GM21381 (cell line): ENCODE results near the gene GGA1.
"Not testable (repeated sequence)": the region's sequence is repeated elsewhere in the genome, so short reads cannot be mapped to it uniquely, and the experiment has no call there.

Source experiments
- ATAC-seq: cut with Tn5 transposase; IDR thresholded peaks from one replicate; pipeline ENCODE4 v1.9.1; 2021; ENCODE audit warnings: mild to moderate bottlenecking, moderate library complexity; ENCODE audit not compliant: unreplicated experiment

Gene GGA1

DNA sequence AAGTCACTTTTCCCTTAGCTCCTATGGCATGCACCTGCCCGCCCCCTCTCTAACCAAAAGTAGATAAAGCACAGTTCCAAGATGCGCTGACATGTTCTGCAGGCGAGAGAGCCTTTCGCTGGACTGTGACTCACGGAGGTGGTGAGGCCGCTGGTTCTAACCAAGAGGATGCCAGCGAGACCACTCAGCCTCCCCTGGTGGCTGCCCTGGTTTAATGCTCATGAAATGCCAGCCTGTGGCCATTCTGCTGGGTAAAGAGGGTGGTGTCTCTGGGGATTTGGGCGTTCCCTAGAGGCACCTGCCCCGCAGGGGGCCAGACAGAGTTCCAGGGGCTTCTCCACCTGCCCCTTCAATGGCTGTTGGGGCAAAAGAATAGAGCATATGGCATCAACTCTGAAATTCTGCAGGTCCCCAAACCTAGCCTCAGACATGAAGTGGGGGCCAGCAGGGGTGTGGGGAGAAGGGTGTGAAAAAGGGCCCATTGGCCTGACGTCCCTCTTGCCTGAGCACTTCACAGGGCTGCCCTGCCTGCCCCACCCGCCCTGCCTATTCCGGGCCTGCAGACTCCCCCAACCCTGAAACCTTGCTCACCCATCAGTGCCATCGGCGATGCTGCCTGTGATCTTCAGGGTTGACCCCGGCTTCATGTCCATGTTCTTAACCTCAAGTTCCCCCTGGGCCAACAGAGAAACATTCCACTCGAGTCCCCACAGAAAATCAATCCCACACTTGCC is 37.2 kb upstream of the GGA1 start:
- ATAC-seq: no peak

GRCh38 chr22:37571992-37572373 is 36.7 kb upstream of the GGA1 start:
- ATAC-seq: no peak

GRCh38 chr22:37575490-37576003 is 33.1 kb upstream of the GGA1 start:
- no peak for ATAC-seq

DNA sequence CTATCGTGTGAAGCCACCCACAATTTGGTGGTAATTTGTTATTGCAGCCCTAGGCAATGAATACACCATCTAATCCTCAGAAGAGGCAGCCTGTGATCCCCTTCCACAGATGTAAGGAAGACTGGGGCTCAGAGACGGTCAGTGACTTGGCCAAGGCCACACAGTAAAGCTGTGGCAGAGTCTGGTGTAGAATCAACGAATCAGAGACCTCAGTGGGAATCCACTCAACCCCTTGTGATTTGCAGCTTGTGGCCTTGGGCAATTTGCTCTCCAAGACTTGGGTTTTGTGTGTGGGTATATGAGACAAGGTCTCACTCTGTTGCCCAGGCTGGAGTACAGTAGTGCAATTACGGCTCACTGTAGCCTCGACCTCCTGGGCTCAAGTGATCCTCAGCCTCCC is 30.6 kb upstream of the GGA1 start:
- ATAC-seq: no peak

- no peak for ATAC-seq
Observed at GRCh38 chr22:37581504-37581903, 27.1 kb upstream of the GGA1 start.

- ATAC-seq: no peak
Observed at GRCh38 chr22:37582526-37582925, 26.1 kb upstream of the GGA1 start.

DNA sequence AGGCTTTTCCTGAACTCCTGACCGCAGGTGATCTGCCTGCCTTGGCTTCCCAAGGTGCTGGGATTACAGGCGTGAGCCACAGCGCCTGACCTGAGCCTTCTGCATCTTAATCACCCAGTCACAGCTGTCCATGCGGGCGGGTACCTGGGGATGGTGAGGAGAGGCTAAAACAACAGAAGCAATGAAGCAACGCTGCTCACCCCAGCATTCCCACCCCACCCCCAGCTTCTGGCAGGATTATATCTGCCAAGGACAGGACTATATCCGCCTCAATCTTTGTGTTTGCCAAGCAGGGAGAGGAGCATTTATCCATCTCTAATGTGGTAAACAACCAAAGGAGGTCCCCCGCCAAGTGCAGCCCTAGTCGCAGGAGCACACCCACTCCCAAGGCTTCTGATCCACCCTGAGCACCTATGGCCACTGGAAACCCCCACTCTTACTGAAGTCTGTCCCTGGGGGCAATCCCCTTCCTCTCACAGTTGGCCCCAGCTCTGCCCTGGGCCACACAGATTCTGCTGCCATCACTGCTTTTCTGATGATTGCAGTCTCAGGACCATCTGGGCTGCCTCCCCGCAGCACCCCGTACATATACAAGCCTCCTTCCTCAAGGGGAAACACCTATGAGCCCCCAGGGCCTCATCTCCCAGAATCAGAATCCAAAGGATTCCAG is 20.0 kb upstream of the GGA1 start:
- no peak for ATAC-seq

GRCh38 chr22:37589636-37590035 is 19.0 kb upstream of the GGA1 start:
- ATAC-seq: no peak

GRCh38 chr22:37591081-37591480 is 17.6 kb upstream of the GGA1 start:
- not testable (repeated sequence) for ATAC-seq

DNA sequence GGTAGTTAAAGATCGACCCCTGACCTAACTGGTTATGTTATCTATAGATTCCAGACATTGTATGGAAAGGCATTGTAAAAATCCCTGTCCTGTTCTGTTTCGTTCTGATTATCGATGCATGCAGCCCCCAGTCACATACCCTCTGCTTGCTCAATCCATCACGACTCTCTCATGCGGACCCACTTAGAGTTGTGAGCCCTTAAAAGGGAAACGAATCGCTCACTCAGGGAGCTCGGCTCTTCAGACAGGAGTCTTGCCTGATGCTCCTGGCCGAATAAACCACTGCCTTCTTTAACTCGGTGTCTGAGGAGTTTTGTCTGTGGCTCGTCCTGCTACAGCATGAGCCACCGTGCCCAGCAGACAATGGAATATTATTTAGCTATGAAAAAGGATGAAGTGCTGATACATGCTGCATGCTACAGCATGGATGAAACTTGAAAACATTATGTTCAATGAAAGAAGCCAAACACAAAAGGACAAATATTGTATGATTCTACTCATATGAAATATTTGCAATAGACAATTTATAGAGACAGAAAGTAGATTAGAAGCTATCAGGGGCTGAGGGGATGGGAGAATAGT is 16.7 kb upstream of the GGA1 start:
- no peak for ATAC-seq

DNA sequence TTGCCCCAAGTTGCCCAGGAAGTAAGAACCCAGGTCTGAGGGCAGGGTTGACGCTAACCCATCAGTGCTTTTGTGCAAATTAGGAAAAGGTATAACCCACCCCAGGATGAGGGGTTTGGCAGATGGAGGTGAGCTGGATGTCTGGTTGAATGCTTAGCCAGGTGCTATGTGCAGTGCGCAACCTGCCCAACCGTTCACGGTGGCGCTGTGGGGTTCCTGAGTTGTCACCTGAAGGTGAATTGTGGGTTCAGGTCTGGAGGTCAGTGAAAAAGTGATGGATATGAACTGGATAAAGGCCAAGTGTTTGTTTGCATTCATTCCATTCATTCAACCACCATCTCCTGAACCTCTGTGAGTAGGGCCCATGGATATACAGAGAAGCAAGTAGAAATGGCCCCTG is 14.4 kb upstream of the GGA1 start:
- no peak for ATAC-seq

GRCh38 chr22:37599153-37599552 is 9.5 kb upstream of the GGA1 start:
- ATAC-seq: no peak

DNA sequence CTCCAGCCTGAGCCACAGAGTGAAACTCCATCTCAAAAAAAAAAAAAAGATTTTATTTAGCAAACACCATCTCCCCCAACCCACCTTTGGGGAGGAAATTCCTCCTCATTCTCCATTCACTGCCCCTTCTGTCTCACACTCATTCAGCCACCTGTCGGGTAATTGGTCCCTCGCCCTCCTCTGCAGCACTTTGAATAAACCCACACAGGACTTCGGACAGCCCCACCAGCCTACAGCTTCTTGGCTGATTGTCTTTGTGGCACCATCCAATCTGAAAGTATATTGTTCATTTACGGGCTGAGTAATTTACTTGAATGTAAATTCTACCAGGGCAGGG is 7.5 kb upstream of the GGA1 start:
- ATAC-seq: no peak

DNA sequence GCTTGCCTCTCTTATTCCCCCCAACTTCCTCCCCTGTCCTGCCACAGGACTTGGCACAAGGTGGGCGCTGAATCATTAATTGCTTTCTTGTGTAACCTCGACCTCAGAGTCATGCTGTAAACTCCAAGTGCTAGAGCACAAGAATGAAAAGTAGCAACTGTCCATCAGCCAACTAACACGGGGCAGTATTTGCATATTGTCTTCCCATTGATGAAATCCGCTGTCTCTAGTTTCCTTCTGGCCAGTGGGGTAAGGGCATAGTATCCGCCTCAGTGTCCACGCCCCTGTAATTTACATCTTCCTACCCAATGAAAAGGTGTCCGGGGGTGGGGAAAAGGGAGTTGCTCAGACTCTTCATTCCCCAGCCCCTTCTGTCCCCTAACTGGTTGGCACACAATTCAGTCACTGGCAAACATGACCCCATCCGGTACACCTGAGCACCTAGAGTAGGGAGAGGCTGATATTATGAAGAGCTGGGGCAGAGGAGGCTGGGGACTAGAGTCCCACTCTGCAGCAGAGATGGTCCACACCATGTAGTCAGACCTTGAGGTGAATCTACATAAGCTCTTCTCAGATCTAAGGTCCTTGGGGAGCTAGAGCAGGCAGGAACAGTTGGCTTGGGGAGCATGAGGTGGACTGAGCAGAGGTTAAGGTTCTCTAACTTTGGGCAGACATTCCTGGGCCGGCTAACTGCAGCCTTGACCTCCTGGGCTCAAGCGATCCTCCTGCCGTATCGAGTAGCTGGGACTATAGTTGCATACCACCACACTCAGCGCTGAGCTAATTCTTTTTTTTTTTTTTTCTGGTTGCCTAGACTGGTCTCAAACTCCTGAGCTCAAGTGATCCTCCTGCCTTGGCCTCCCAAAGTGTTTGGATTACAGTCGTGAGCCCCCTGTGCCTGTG is 6.8 kb upstream of the GGA1 start:
- no peak for ATAC-seq

GRCh38 chr22:37602546-37603277 is 5.9 kb upstream of the GGA1 start:
- ATAC-seq: not testable (repeated sequence)

DNA sequence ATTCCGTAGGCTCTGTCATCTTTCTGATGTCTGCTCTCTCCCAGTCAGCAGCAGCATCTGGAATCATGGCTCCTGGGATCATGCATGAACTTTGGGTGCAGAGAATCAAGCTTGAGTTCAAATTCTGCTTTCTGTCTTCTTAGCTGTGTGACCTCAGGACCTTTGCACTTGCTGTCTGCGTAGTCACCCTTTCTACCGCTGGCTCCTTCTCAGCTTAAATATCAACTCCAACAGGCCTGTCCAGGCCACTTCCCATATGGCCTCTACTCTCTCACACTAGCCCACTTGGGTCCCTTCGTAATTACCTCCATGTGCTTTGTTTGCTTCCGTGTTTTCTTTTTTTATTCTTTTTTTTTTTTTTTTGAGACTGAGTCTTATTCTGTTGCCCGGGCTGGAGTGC is 4.6 kb upstream of the GGA1 start:
- no peak for ATAC-seq

GRCh38 chr22:37604875-37605274 is 3.8 kb upstream of the GGA1 start:
- ATAC-seq: no peak

GRCh38 chr22:37607010-37607934 is 1.4 kb upstream of the GGA1 start:
- ATAC-seq: peak; percentile 38

DNA sequence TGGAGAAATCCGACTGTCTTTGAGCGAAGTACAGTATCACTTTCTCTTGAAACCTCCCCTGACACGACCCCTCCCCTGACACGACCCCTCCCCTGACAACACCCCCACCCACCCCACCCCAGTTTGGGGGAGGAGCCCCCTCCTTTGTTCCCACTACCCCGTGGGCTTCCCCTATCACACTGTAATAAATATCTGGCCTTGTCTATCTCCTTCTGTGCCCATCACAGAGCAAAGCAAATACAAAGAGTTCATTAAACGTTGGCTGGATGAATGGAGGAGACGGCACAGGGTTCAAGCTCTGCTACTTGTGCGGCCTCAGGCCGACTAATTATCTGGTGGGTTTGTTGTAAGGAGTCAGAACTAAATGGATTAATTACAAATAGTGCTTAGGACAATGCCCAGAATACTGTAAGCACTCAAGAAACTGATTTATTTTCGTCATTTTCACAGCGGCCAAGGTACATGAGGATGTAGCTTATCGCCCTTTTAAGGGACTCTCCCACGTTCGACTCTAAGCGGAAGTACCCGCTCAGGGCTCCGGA is 628 bp upstream of the GGA1 start:
- ATAC-seq: no peak
